ENCODE results near the gene PCDHGC4.
A peak's percentile ranks its signal among the peaks of the same experiment; 100 is the strongest.

Gene PCDHGC4

GRCh38 chr5:141529002-141529401, 44.2 kb downstream of the PCDHGC4 start:
- TF ChIP-seq OSR1 (CRISPR knock-in tag; IDR thresholded peaks at IDR 0.05): no peak
- 0 out of 2 replicates have a peak, but pooled peaks have one; percentile 19 for TF ChIP-seq ISL1 (CRISPR knock-in tag; IDR thresholded peaks at IDR 0.05)
- ATAC-seq: peak; percentile 64

GRCh38 chr5:141529873-141530272, 45.0 kb downstream of the PCDHGC4 start:
- TF ChIP-seq ISL1 (CRISPR knock-in tag; IDR thresholded peaks at IDR 0.05) (no peak), CSDC2 (CRISPR knock-in tag; IDR thresholded peaks at IDR 0.05) (no peak), ZNF70 (CRISPR knock-in tag; IDR thresholded peaks at IDR 0.05) (no peak), CSRNP3 (CRISPR knock-in tag; IDR thresholded peaks at IDR 0.05) (no peak), ZFP30 (CRISPR knock-in tag; IDR thresholded peaks at IDR 0.05) (no peak), RARB (CRISPR knock-in tag; IDR thresholded peaks at IDR 0.05) (no peak), PATZ1 (CRISPR knock-in tag; IDR thresholded peaks at IDR 0.05; ENCODE audit: borderline replicate concordance) (no peak), GLIS3 (CRISPR knock-in tag; IDR thresholded peaks at IDR 0.05) (no peak), ARNTL (CRISPR knock-in tag; IDR thresholded peaks at IDR 0.05; ENCODE audit: borderline replicate concordance, low read depth) (no peak), CREB5 (CRISPR knock-in tag; IDR thresholded peaks at IDR 0.05; ENCODE audit: low read depth) (no peak), BACH2 (CRISPR knock-in tag; IDR thresholded peaks at IDR 0.05; ENCODE audit: borderline replicate concordance) (no peak), TSHZ2 (CRISPR knock-in tag; IDR thresholded peaks at IDR 0.05) (no peak), ZNF8 (CRISPR knock-in tag; IDR thresholded peaks at IDR 0.05) (no peak), ZFP3 (CRISPR knock-in tag; IDR thresholded peaks at IDR 0.05) (no peak), ZC3H10 (CRISPR knock-in tag; IDR thresholded peaks at IDR 0.05) (no peak), PPARA (CRISPR knock-in tag; IDR thresholded peaks at IDR 0.05; ENCODE audit: borderline replicate concordance) (no peak)
- ATAC-seq: no peak

GRCh38 chr5:141532726-141533125, 47.9 kb downstream of the PCDHGC4 start:
- ATAC-seq: no peak
- TF ChIP-seq ZNF70 (CRISPR knock-in tag; IDR thresholded peaks at IDR 0.05) (no peak), ZFP30 (CRISPR knock-in tag; IDR thresholded peaks at IDR 0.05) (no peak), POU6F1 (CRISPR knock-in tag; IDR thresholded peaks at IDR 0.05; ENCODE audit: borderline replicate concordance, low read depth) (no peak), OSR1 (CRISPR knock-in tag; IDR thresholded peaks at IDR 0.05) (no peak), BACH2 (CRISPR knock-in tag; IDR thresholded peaks at IDR 0.05; ENCODE audit: borderline replicate concordance) (no peak), ARNTL (CRISPR knock-in tag; IDR thresholded peaks at IDR 0.05; ENCODE audit: borderline replicate concordance, low read depth) (no peak), CSRNP3 (CRISPR knock-in tag; IDR thresholded peaks at IDR 0.05) (no peak), ZC3H10 (CRISPR knock-in tag; IDR thresholded peaks at IDR 0.05) (no peak), PPARA (CRISPR knock-in tag; IDR thresholded peaks at IDR 0.05; ENCODE audit: borderline replicate concordance) (no peak), ZNF8 (CRISPR knock-in tag; IDR thresholded peaks at IDR 0.05) (no peak), ZNF565 (CRISPR knock-in tag; conservative IDR thresholded peaks at IDR 0.05; ENCODE audit: low read depth) (no peak), TOX (CRISPR knock-in tag; IDR thresholded peaks at IDR 0.05; ENCODE audit: borderline replicate concordance) (no peak), CREB5 (CRISPR knock-in tag; IDR thresholded peaks at IDR 0.05; ENCODE audit: low read depth) (no peak), TSHZ2 (CRISPR knock-in tag; IDR thresholded peaks at IDR 0.05) (no peak), RARB (CRISPR knock-in tag; IDR thresholded peaks at IDR 0.05) (no peak), SNAI2 (CRISPR knock-in tag; IDR thresholded peaks at IDR 0.05) (no peak), ESRRG (CRISPR knock-in tag; IDR thresholded peaks at IDR 0.05) (no peak), CSDC2 (CRISPR knock-in tag; IDR thresholded peaks at IDR 0.05) (no peak)

Measured in SK-N-SH treated with all-trans-retinoic acid at 6 μM for 48 hours (cell line).